Bronchial epithelial cell (primary cell): ENCODE data around the gene FAM227A. TPM values are rescaled to one million over a fixed set of nuclear protein-coding genes. Genes with fewer than 3 reads are reported as not detected.
"Not testable (repeated sequence)": the region's sequence is repeated elsewhere in the genome, so short reads cannot be mapped to it uniquely, and the experiment has no call there.

ENCODE experiments used
- DNase-seq: peaks from one replicate; pipeline ENCODE4 v3.0.0-alpha.2; 2010; ENCODE audit warnings: low read depth
- FAIRE-seq: peaks from 2 replicates; lab custom pipeline; 2011; peaks lifted over from hg19 to GRCh38; lab: Jason Lieb, UNC
- H3K27me3 ChIP-seq: 2 replicates; pipeline ENCODE4 v1.5.1; 2011; ENCODE audit warnings: low read length; ENCODE audit not compliant: control insufficient read depth, insufficient read depth
- H3K36me3 ChIP-seq: 2 replicates; pipeline ENCODE4 v1.5.1; 2011; ENCODE audit warnings: low read length; ENCODE audit not compliant: control insufficient read depth, insufficient read depth
- H3K4me3 ChIP-seq: 2 replicates; pipeline ENCODE4 v1.5.1; 2011; ENCODE audit warnings: mild to moderate bottlenecking, low read depth, low read length, control low read depth
- total RNA-seq: library from RNA; depleted of rRNA; stranded (reverse); fragments of >200 nt; gene quantifications from 2 replicates; pipeline ENCODE4 v1.2.1, GENCODE V29; 2014
- TF ChIP-seq, protein P1 (sequence below): IDR thresholded peaks from 2 replicates; pipeline ENCODE4 v1.5.1; 2011; ENCODE audit warnings: mild to moderate bottlenecking, moderate library complexity, low read length, control low read depth, inconsistent platforms; ENCODE audit not compliant: insufficient read depth, severe bottlenecking

FAM227A gene
- total RNA-seq, 1 donor from 2014 or later, result 0.26 TPM

DNA sequence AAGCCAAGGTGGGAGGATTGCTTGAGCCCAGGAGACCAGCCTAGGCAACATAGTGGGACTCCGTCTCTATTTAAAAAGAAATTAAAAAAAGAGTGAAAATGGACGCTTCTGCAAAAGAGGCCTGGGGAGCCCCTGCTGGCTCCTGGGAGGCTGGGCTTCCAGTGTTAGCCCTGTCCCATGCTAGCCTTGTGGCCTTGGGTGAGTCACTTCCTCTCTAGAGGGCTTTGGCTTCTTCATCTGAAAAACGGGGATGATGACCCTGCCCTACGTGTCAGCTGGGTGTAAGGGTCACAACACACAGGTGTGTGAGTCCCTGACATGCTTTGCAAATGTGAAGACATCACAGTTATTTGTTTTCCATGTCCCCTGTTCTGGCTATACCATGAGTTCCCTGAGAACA is 32.8 kb downstream of the FAM227A start:
- H3K27me3 ChIP-seq, result no peaks in the 10 kb centered on the region
- TF ChIP-seq, protein P1, sequence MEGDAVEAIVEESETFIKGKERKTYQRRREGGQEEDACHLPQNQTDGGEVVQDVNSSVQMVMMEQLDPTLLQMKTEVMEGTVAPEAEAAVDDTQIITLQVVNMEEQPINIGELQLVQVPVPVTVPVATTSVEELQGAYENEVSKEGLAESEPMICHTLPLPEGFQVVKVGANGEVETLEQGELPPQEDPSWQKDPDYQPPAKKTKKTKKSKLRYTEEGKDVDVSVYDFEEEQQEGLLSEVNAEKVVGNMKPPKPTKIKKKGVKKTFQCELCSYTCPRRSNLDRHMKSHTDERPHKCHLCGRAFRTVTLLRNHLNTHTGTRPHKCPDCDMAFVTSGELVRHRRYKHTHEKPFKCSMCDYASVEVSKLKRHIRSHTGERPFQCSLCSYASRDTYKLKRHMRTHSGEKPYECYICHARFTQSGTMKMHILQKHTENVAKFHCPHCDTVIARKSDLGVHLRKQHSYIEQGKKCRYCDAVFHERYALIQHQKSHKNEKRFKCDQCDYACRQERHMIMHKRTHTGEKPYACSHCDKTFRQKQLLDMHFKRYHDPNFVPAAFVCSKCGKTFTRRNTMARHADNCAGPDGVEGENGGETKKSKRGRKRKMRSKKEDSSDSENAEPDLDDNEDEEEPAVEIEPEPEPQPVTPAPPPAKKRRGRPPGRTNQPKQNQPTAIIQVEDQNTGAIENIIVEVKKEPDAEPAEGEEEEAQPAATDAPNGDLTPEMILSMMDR, result no peak
- DNase-seq (no peak), FAIRE-seq (no peak)
- no peak overlapping the region for H3K4me3 ChIP-seq
- H3K36me3 ChIP-seq, result no peaks in the 10 kb centered on the region

DNA sequence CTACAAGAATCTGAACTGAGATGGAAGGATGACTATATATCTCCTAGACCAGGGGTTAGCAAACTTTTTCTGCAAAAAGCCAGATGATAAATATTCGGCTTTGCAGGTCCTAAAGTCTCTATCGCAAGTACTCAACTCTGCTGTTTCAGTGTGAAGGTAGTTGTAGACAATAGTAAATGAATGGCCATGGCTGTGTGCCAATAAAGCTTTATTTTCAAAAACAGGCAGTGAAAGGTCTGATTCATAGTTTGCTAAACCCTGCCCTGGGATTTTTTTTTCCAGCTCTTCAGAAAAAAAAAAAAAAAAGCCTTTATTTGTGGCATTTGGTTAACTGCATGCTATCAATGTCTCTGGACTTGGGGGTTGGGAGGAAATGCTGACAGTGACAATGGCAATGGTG is 37.5 kb downstream of the FAM227A start:
- TF ChIP-seq, protein P1, result no peak
- no peak overlapping the region for H3K4me3 ChIP-seq
- DNase-seq (peak; percentile 13), FAIRE-seq (no peak)
- H3K27me3 ChIP-seq, result no peaks in the 10 kb centered on the region
- no peaks in the 10 kb centered on the region for H3K36me3 ChIP-seq

DNA sequence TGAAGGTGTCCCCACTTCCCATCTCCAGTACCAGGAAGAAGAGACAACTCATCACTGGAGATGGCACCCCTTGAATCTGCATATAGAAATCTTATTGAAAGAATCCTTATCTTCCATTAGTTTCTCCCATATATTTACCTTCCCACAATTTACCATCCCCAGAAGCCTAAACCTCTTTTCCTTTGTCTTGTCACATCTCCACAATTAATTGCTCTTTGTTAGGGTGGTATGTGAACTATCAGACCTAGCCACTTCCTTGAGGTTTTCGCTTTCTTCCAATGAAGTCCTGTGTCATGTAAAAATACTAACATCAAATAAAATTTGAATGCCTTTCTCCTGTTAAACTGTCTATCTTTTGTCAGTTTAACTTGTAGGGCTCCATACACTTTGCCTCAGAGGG is 37.9 kb downstream of the FAM227A start:
- no peak overlapping the region for H3K4me3 ChIP-seq
- no peaks in the 10 kb centered on the region for H3K27me3 ChIP-seq
- H3K36me3 ChIP-seq, result no peaks in the 10 kb centered on the region
- TF ChIP-seq, protein P1, result no peak
- DNase-seq (no peak), FAIRE-seq (no peak)

DNA sequence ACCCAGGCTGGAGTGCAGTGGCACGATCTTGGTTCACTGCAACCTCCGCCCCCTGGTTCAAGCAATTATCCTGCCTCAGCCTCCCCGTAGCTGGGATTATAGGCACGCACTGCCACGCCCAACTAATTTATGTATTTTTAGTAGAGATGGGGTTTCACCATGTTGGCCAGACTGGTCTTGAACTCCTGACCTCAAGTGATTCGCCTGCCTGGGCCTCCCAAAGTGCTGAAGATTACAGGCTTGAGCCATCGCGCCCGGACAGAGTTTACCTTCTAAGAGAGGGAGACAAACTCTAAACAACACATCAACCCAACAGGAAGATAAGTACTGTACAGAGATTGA is 41.2 kb downstream of the FAM227A start:
- H3K4me3 ChIP-seq, H3K36me3 ChIP-seq, DNase-seq, H3K27me3 ChIP-seq, FAIRE-seq: not testable (repeated sequence)

DNA sequence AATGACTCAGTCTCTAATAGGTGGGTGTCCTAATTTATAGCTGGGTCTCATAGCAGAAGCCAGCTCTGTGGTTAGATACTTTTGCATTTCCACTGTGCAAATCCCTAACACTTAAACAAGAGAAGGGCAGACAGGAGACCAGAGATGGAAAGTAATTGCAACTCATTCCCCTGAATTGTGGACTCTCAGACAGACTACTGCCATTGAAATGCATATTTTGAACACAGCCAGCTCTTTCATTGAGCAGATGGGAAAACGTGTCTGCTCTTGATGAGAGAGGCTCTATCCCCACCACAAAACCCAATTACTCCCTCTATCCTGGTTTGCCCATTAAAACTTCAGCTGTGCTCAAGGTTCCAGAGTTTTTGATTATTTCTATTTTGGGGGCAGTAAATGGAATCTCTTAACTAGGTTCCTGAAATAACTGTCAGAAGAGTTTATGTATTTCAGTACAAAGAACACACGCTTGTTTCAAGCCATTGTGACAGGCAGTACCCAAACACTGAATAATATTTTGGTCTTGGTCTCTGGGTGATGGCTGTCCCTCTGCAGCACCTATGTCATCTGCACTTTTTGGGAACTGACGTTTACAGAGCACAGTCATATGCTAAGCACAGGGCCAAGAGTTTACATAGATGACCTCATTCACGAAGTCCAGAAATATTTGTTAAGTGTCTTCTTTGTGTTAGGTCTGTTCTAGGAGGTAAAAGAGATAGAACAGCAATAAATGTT is 41.7 kb downstream of the FAM227A start:
- H3K36me3 ChIP-seq, result no peaks in the 10 kb centered on the region
- TF ChIP-seq, protein P1, result no peak
- FAIRE-seq (no peak), DNase-seq (peak; percentile 14)
- H3K27me3 ChIP-seq, result no peaks in the 10 kb centered on the region
- H3K4me3 ChIP-seq, result no peak overlapping the region

DNA sequence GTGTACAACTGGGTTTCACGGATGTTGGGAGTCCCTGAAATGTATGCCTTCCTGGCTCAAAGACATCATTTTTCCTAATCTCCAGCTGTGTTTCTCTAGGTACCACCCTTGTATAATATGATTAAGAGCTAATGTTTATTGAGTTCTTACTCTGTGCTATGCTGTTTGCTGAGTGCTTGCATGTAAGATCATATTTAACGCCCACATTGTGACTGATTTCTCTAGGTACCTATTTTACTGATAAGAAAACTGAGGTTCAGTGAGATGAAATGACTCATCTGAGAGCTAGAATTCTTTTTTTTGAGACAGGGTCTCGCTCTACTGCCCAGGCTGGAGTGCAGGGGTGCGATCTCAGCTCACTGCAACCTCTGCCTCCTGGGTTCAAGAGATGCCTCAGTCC is 42.6 kb downstream of the FAM227A start:
- TF ChIP-seq, protein P1, result no peak
- no peak overlapping the region for H3K4me3 ChIP-seq
- no peak for FAIRE-seq
- H3K36me3 ChIP-seq, result no peaks in the 10 kb centered on the region
- DNase-seq, result no peak
- no peaks in the 10 kb centered on the region for H3K27me3 ChIP-seq
